K562 (cell line): ENCODE results near the gene RPL28. TPM values are rescaled to one million over a fixed set of nuclear protein-coding genes. Genes with fewer than 3 reads are reported as not detected.

Experiments
- CEBPB ChIP-seq: fragments of 450-650 bp; IDR thresholded peaks from 2 replicates; pipeline ENCODE4 v1.6.1; 2016; ENCODE audit warnings: missing genetic modification characterization, missing compliant biosample characterization
- E2F3 ChIP-seq: fragments of 250-450 bp; sonication (Bioruptor Pico); IDR thresholded peaks from 2 replicates; pipeline ENCODE4 v1.4.0; 2020; ENCODE audit warnings: mild to moderate bottlenecking
- ETV5 ChIP-seq: sonication (generic); formaldehyde crosslinking; IDR thresholded peaks from 2 replicates; pipeline ENCODE4 v1.4.0; 2020; ENCODE audit warnings: low read depth, mild to moderate bottlenecking, missing genetic modification reagents
- GATAD2B ChIP-seq: fragments of 450-650 bp; IDR thresholded peaks from 2 replicates; pipeline ENCODE4 v1.6.1; 2017; ENCODE audit warnings: mild to moderate bottlenecking, borderline replicate concordance
- MBD2 ChIP-seq: sonication (generic); IDR thresholded peaks from 2 replicates; pipeline ENCODE4 v1.6.1; 2016; ENCODE audit warnings: low read depth, borderline replicate concordance
- MTA2 ChIP-seq: fragments of 450-650 bp; IDR thresholded peaks from 2 replicates; pipeline ENCODE4 v1.6.1; 2016; ENCODE audit warnings: low read depth
- POLR2A ChIP-seq: fragments of 450-650 bp; conservative IDR thresholded peaks from 2 replicates; pipeline ENCODE4 v1.6.1; 2016
- POLR2AphosphoS5 ChIP-seq: IDR thresholded peaks from 2 replicates; pipeline ENCODE4 v1.6.1; 2011; ENCODE audit warnings: mild to moderate bottlenecking, low read depth, low read length, moderate library complexity; ENCODE audit not compliant: control insufficient read depth, insufficient read depth
- RAD51 ChIP-seq: fragments of 450-650 bp; IDR thresholded peaks from 2 replicates; pipeline ENCODE4 v1.7.1; 2016; ENCODE audit warnings: low read depth, mild to moderate bottlenecking, borderline replicate concordance
- RBBP5 ChIP-seq: fragments of 200-600 bp; sonication (generic); IDR thresholded peaks from 2 replicates; pipeline ENCODE4 v1.6.1; 2012; ENCODE audit warnings: borderline replicate concordance, mild to moderate bottlenecking, low read length, control low read depth, inconsistent platforms; ENCODE audit not compliant: insufficient read depth, poor library complexity, severe bottlenecking
- RBFOX2 ChIP-seq: fragments of 200-400 bp; formaldehyde crosslinking; IDR thresholded peaks from 2 replicates; pipeline ENCODE4 v1.6.1; 2017; ENCODE audit warnings: low read depth, mild to moderate bottlenecking, low read length, moderate library complexity
- RUNX1 ChIP-seq: sonication (generic); IDR thresholded peaks from 2 replicates; pipeline ENCODE4 v1.6.1; 2016; ENCODE audit warnings: antibody characterized with exemption, low read depth
- SMARCA5 ChIP-seq: fragments of 450-650 bp; IDR thresholded peaks from 2 replicates; pipeline ENCODE4 v1.6.1; 2016
- STAT5A ChIP-seq: IDR thresholded peaks from 2 replicates; pipeline ENCODE4 v1.6.1; 2012; ENCODE audit warnings: low read length, inconsistent platforms, borderline replicate concordance
- ZFP30 ChIP-seq: fragments of 250-450 bp; sonication (Bioruptor Pico); IDR thresholded peaks from 2 replicates; pipeline ENCODE4 v1.8.0; 2022; ENCODE audit warnings: moderate library complexity, mild to moderate bottlenecking, inconsistent platforms, borderline replicate concordance
- ZNF239 ChIP-seq: fragments of 250-450 bp; sonication (Bioruptor Pico); IDR thresholded peaks from 2 replicates; pipeline ENCODE4 v1.4.0; 2020; ENCODE audit warnings: mild to moderate bottlenecking
- polyA plus RNA-seq, 8 experiments: library from polyadenylated mRNA; depleted of rRNA in 4 of 8; stranded (reverse) in 5 of 8; unstranded in 3 of 8; fragments of >200 nt; fragmentation: Nextera tagmentation in 2 of 8; fragmentation: Illumina TruSeq in 1 of 8; extraction: Ambion mirVana in 2 of 8; extraction: Trizol in 1 of 8; gene quantifications; 2 replicates each; pipeline versions ENCODE4 v1.2.1 to v1.2.3, GENCODE V29; 2011 to 2014; ENCODE audit warnings: inconsistent platforms in 1 of 8, missing spikeins in 1 of 8
- total RNA-seq, 7 experiments: library from RNA; depleted of rRNA in 6 of 7; stranded (reverse); fragments of >200 nt in 6 of 7; fragmentation: Illumina TruSeq in 2 of 7; extraction: Trizol in 2 of 7; gene quantifications; 2 replicates each; pipeline versions ENCODE4 v1.2.1 to v1.2.3, GENCODE V29; 2011 to 2021; ENCODE audit warnings: low replicate concordance in 1 of 7
- TF ChIP-seq, protein P1 (sequence below): fragments of 250-450 bp; sonication (Bioruptor Pico); IDR thresholded peaks from 2 replicates; pipeline ENCODE4 v1.4.0; 2020; ENCODE audit warnings: mild to moderate bottlenecking, moderate library complexity
- TF ChIP-seq, protein P2 (sequence below): sonication (generic); formaldehyde crosslinking; IDR thresholded peaks from 2 replicates; pipeline ENCODE4 v1.8.0; 2022; ENCODE audit warnings: mild to moderate bottlenecking, missing genetic modification reagents, borderline replicate concordance
- TF ChIP-seq, protein P3 (sequence below): fragments of 250-450 bp; sonication (Bioruptor Pico); IDR thresholded peaks from 2 replicates; pipeline ENCODE4 v1.8.0; 2022; ENCODE audit warnings: moderate library complexity, mild to moderate bottlenecking, inconsistent platforms
- TF ChIP-seq, protein P4 (sequence below), 2 experiments: fragments of 450-650 bp in 1 of 2; IDR thresholded peaks; 2 replicates each; pipeline ENCODE4 v1.6.1; 2011 to 2017; ENCODE audit warnings: low read depth in 2 of 2, antibody characterized with exemption in 1 of 2, borderline replicate concordance in 1 of 2, low read length in 1 of 2, mild to moderate bottlenecking in 1 of 2, mixed read lengths in 1 of 2; ENCODE audit not compliant: control insufficient read depth in 1 of 2

Gene RPL28
- total and polyA plus RNA-seq, 9 of the 15 experiments (the other 6 are each of a cell fraction or from before 2014, with no cell fraction given), result 124 to 3,106 (median 622) TPM

DNA sequence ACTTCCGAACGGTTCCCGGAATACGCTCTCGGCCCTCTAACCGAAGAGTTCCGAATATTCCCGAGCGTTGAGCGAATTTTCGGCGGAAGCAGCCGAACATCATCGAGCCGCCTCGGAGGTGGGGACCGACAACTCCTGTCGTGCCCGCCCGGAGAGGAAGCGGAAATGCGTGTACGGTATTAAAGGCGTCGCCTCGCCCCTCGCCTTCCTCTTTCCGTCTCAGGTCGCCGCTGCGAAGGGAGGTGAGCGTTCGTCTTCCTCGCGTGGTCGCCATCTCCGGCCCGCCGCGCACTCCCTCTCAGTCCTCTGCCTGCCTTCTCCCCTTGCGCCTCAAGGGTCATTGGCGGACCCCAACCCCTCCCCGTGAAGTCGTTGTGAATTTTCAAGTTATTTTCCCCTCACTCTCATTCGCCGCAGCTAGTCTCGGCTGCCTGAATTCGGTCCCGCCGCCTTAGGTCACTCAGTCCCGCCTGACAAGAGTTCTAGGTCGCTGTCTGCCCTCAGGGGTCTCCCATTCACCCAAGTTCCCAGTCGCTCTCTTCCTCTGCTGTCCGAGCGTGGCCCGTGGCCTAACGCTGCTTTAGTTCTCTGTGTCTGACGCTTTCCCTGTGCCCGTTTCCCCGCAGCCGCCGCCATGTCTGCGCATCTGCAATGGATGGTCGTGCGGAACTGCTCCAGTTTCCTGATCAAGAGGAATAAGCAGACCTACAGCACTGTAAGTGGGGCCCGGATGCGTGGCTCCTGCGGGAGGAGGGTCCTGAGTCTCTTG, at the start of gene RPL28 (continued):
- TF ChIP-seq RAD51 (no peak), POLR2AphosphoS5 (peak; percentile 97), MTA2 (no peak), RUNX1 (0 out of 2 replicates have a peak, but pooled peaks have one; percentile 45), E2F3 (CRISPR knock-in tag) (no peak), RBBP5 (peak; percentile 76), GATAD2B (no peak), RBFOX2 (peak; percentile 99), POLR2A (peak; percentile 99), MBD2 (peak; percentile 86), ETV5 (CRISPR knock-in tag) (0 out of 2 replicates have a peak, but pooled peaks have one; percentile 12), ZNF239 (CRISPR knock-in tag) (no peak), CEBPB (tag) (no peak), SMARCA5 (0 out of 2 replicates have a peak, but pooled peaks have one; percentile 64), STAT5A (no peak; the same call in 1 of the 2 replicates), ZFP30 (CRISPR knock-in tag) (no peak)
- TF ChIP-seq, protein P1, sequence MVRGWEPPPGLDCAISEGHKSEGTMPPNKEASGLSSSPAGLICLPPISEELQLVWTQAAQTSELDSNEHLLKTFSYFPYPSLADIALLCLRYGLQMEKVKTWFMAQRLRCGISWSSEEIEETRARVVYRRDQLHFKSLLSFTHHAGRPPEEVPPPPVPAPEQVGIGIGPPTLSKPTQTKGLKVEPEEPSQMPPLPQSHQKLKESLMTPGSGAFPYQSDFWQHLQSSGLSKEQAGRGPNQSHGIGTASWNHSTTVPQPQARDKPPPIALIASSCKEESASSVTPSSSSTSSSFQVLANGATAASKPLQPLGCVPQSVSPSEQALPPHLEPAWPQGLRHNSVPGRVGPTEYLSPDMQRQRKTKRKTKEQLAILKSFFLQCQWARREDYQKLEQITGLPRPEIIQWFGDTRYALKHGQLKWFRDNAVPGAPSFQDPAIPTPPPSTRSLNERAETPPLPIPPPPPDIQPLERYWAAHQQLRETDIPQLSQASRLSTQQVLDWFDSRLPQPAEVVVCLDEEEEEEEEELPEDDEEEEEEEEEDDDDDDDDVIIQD, result no peak
- TF ChIP-seq, protein P2, sequence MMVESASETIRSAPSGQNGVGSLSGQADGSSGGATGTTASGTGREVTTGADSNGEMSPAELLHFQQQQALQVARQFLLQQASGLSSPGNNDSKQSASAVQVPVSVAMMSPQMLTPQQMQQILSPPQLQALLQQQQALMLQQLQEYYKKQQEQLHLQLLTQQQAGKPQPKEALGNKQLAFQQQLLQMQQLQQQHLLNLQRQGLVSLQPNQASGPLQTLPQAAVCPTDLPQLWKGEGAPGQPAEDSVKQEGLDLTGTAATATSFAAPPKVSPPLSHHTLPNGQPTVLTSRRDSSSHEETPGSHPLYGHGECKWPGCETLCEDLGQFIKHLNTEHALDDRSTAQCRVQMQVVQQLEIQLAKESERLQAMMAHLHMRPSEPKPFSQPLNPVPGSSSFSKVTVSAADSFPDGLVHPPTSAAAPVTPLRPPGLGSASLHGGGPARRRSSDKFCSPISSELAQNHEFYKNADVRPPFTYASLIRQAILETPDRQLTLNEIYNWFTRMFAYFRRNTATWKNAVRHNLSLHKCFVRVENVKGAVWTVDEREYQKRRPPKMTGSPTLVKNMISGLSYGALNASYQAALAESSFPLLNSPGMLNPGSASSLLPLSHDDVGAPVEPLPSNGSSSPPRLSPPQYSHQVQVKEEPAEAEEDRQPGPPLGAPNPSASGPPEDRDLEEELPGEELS (CRISPR knock-in tag), result no peak
- TF ChIP-seq, protein P3, sequence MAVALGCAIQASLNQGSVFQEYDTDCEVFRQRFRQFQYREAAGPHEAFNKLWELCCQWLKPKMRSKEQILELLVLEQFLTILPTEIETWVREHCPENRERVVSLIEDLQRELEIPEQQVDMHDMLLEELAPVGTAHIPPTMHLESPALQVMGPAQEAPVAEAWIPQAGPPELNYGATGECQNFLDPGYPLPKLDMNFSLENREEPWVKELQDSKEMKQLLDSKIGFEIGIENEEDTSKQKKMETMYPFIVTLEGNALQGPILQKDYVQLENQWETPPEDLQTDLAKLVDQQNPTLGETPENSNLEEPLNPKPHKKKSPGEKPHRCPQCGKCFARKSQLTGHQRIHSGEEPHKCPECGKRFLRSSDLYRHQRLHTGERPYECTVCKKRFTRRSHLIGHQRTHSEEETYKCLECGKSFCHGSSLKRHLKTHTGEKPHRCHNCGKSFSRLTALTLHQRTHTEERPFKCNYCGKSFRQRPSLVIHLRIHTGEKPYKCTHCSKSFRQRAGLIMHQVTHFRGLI, result no peak
- TF ChIP-seq, protein P4, sequence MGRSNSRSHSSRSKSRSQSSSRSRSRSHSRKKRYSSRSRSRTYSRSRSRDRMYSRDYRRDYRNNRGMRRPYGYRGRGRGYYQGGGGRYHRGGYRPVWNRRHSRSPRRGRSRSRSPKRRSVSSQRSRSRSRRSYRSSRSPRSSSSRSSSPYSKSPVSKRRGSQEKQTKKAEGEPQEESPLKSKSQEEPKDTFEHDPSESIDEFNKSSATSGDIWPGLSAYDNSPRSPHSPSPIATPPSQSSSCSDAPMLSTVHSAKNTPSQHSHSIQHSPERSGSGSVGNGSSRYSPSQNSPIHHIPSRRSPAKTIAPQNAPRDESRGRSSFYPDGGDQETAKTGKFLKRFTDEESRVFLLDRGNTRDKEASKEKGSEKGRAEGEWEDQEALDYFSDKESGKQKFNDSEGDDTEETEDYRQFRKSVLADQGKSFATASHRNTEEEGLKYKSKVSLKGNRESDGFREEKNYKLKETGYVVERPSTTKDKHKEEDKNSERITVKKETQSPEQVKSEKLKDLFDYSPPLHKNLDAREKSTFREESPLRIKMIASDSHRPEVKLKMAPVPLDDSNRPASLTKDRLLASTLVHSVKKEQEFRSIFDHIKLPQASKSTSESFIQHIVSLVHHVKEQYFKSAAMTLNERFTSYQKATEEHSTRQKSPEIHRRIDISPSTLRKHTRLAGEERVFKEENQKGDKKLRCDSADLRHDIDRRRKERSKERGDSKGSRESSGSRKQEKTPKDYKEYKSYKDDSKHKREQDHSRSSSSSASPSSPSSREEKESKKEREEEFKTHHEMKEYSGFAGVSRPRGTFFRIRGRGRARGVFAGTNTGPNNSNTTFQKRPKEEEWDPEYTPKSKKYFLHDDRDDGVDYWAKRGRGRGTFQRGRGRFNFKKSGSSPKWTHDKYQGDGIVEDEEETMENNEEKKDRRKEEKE (IDR thresholded peaks at IDR 0.05; ENCODE audit: borderline replicate concordance in 1 of 2, control insufficient read depth in 1 of 2, low read depth in 2 of 2, low read length in 1 of 2), result no peak
